OCI-LY1 (cell line): ENCODE measurements around the gene ZNF667.

Source experiments
- H2AFZ ChIP-seq: fragments of 200-600 bp; sonication (generic), shearing (Covaris generic); 2 replicates; pipeline ENCODE4 v1.6.0; 2014; ENCODE audit warnings: antibody characterized with exemption, mild to moderate bottlenecking, low read length
- H3F3A ChIP-seq: fragments of 200-600 bp; sonication (generic), shearing (Covaris generic); 2 replicates; pipeline ENCODE4 v1.6.0; 2014; ENCODE audit warnings: mild to moderate bottlenecking, antibody characterized with exemption, low read length, moderate library complexity; ENCODE audit not compliant: insufficient read depth
- H3K27ac ChIP-seq: fragments of 200-600 bp; sonication (generic); 2 replicates; pipeline ENCODE4 v1.5.1; 2014; ENCODE audit warnings: low read length, mixed run types, mild to moderate bottlenecking, low read depth; ENCODE audit not compliant: poor library complexity, severe bottlenecking
- H3K27me3 ChIP-seq: fragments of 200-600 bp; sonication (generic); 2 replicates; pipeline ENCODE4 v1.6.0; 2014; ENCODE audit warnings: antibody characterized with exemption, mild to moderate bottlenecking, low read length, moderate library complexity; ENCODE audit not compliant: insufficient read depth
- H3K36me3 ChIP-seq: fragments of 200-600 bp; sonication (generic); 2 replicates; pipeline ENCODE4 v1.6.1; 2014; ENCODE audit warnings: mild to moderate bottlenecking, antibody characterized with exemption, low read length, moderate library complexity, mixed read lengths; ENCODE audit not compliant: insufficient read depth
- H3K4me1 ChIP-seq: fragments of 200-600 bp; sonication (generic); 2 replicates; pipeline ENCODE4 v1.5.1; 2014; ENCODE audit warnings: mild to moderate bottlenecking, low read length, moderate library complexity; ENCODE audit not compliant: insufficient read depth, severe bottlenecking
- H3K4me2 ChIP-seq: fragments of 200-600 bp; sonication (generic), shearing (Covaris generic); 2 replicates; pipeline ENCODE4 v1.6.1; 2014; ENCODE audit warnings: low read length
- H3K4me3 ChIP-seq: fragments of 200-600 bp; sonication (generic); 2 replicates; pipeline ENCODE4 v1.5.1; 2014; ENCODE audit warnings: low read length, low read depth, mild to moderate bottlenecking, mixed read lengths; ENCODE audit not compliant: poor library complexity, severe bottlenecking
- H3K79me2 ChIP-seq: fragments of 200-600 bp; shearing (Covaris generic); 2 replicates; pipeline ENCODE4 v1.6.1; 2016; ENCODE audit warnings: mixed run types, low read length, mixed read lengths; ENCODE audit not compliant: insufficient read depth
- H3K9ac ChIP-seq: fragments of 200-600 bp; sonication (generic), shearing (Covaris generic); 2 replicates; pipeline ENCODE4 v1.6.1; 2014; ENCODE audit warnings: mild to moderate bottlenecking, low read length, mixed read lengths
- H3K9me2 ChIP-seq: fragments of 200-600 bp; sonication (generic), shearing (Covaris generic); 2 replicates; pipeline ENCODE4 v1.6.1; 2014; ENCODE audit warnings: low read depth, mild to moderate bottlenecking, low read length, mixed read lengths
- H3K9me3 ChIP-seq: fragments of 200-600 bp; shearing (Covaris generic); 2 replicates; pipeline ENCODE4 v1.6.1; 2014; ENCODE audit warnings: low read length, mixed read lengths
- H4K20me1 ChIP-seq: fragments of 200-600 bp; sonication (generic), shearing (Covaris generic); 2 replicates; pipeline ENCODE4 v1.6.0; 2016; ENCODE audit warnings: mild to moderate bottlenecking, low read length; ENCODE audit not compliant: insufficient read depth
- CTCF ChIP-seq: fragments of 200-600 bp; sonication (generic), shearing (Covaris generic); IDR thresholded peaks from 2 replicates; pipeline ENCODE4 v1.5.1; 2017; ENCODE audit warnings: mild to moderate bottlenecking, antibody characterized with exemption, low read length, moderate library complexity, mixed read lengths
- EZH2 ChIP-seq: fragments of 200-600 bp; sonication (generic), shearing (Covaris generic); IDR thresholded peaks from 2 replicates; pipeline ENCODE4 v1.8.0; 2017; ENCODE audit warnings: borderline replicate concordance, mixed run types, mild to moderate bottlenecking, antibody characterized with exemption, low read length, moderate library complexity, mixed read lengths

The ZNF667 gene

GRCh38 chr19:56405062-56405461 lies 72.1 kb downstream of the ZNF667 start:
- TF ChIP-seq CTCF (no peak), EZH2 (no peak)
- Histone ChIP-seq H3K9me2 (no peaks in the 10 kb centered on the region), H4K20me1 (no peaks in the 10 kb centered on the region), H3K4me2 (peak overlapping the region; percentile 68), H3K9me3 (peaks cover 15% of the 10 kb centered on the region), H3K36me3 (peaks cover 32% of the 10 kb centered on the region), H3K9ac (no peak overlapping the region; the same call in 1 of the 2 replicates), H3F3A (no peaks in the 10 kb centered on the region), H2AFZ (no peak overlapping the region), H3K27me3 (no peaks in the 10 kb centered on the region), H3K79me2 (no peaks in the 10 kb centered on the region), H3K27ac (no peak overlapping the region), H3K4me3 (peak overlapping the region; percentile 69), H3K4me1 (peaks cover 8% of the 10 kb centered on the region)

DNA sequence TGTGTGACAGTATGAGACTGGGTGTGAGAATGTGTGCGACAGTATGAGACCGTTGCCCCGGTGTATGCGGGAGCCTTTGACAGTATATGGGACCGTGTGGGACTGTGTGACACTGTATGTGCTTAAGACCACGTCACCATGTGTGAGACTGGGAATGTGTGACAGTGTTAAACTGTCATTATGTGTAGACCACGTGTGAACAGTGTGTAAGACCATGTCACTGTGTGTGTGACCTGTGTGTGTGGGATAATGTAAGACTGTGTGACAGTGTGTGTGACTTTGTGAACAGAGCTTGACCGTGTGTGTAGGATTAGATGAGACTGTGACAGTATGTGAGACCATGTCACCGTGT lies 72.5 kb downstream of the ZNF667 start:
- H3K9ac ChIP-seq: peak overlapping the region; percentile 65; the same call in 1 of the 2 replicates
- no peak for TF ChIP-seq EZH2
- no peak for TF ChIP-seq CTCF
- H3K79me2 ChIP-seq: no peaks in the 10 kb centered on the region
- H3K36me3 ChIP-seq: peaks cover 28% of the 10 kb centered on the region
- no peak overlapping the region for H3K27ac ChIP-seq
- no peaks in the 10 kb centered on the region for H3F3A ChIP-seq
- peak overlapping the region; percentile 69 for H3K4me3 ChIP-seq
- peaks cover 8% of the 10 kb centered on the region for H3K4me1 ChIP-seq
- no peaks in the 10 kb centered on the region for H4K20me1 ChIP-seq
- no peaks in the 10 kb centered on the region for H3K9me2 ChIP-seq
- no peak overlapping the region for H2AFZ ChIP-seq
- peaks cover 15% of the 10 kb centered on the region for H3K9me3 ChIP-seq
- H3K4me2 ChIP-seq: peak overlapping the region; percentile 68
- no peaks in the 10 kb centered on the region for H3K27me3 ChIP-seq

GRCh38 chr19:56403764-56404704 lies 73.1 kb downstream of the ZNF667 start, which contains the start of gene ZNF583:
Gene ZNF583, plus strand, starts transcription at chr19:56404332. Its CDS starts 2,783 bp downstream, at chr19:56407115.
- no peak for TF ChIP-seq CTCF
- no peak for TF ChIP-seq EZH2
- peaks cover 8% of the 10 kb centered on the region for H3K4me1 ChIP-seq
- H3K36me3 ChIP-seq: peaks cover 24% of the 10 kb centered on the region
- H3K4me3 ChIP-seq: peak within 1 kb of the TSS; percentile 69
- peak within 1 kb of the TSS; percentile 68 for H3K4me2 ChIP-seq
- no peaks in the 10 kb centered on the region for H4K20me1 ChIP-seq
- H2AFZ ChIP-seq: no peak within 1 kb of the TSS; the same call in 1 of the 2 replicates
- no peaks in the 10 kb centered on the region for H3K9me2 ChIP-seq
- H3K79me2 ChIP-seq: no peaks in the 10 kb centered on the region
- peaks cover 21% of the 10 kb centered on the region for H3K9me3 ChIP-seq
- no peaks in the 10 kb centered on the region for H3K27me3 ChIP-seq
- no peaks in the 10 kb centered on the region for H3F3A ChIP-seq
- H3K27ac ChIP-seq: peak within 1 kb of the TSS; percentile 30
- peak within 1 kb of the TSS; percentile 65 for H3K9ac ChIP-seq
